ENCODE results near the gene UBQLN1.

The UBQLN1 gene

GRCh38 chr9:83670381-83670780 is 37.4 kb downstream of the UBQLN1 start:
- no peak overlapping the region for H3K4me3 Mint-ChIP-seq
- H3K9me3 Mint-ChIP-seq = no peaks in the 10 kb centered on the region
- H3K27me3 Mint-ChIP-seq = no peaks in the 10 kb centered on the region
- H3K36me3 Mint-ChIP-seq (ENCODE audit: insufficient read depth) = peaks cover 85% of the 10 kb centered on the region
- no peak for DNase-seq
- no peak for ATAC-seq (replicated peaks)
- H3K27ac Mint-ChIP-seq = peak overlapping the region in 1 of 2 donors; percentile 60
- peaks cover 3 to 15% of the 10 kb centered on the region in 2 donors for H3K4me1 Mint-ChIP-seq (ENCODE audit: low read depth in 2 of 2)

GRCh38 chr9:83669067-83669466 is 38.7 kb downstream of the UBQLN1 start:
- Mint-ChIP-seq H3K27ac (no peak overlapping the region), H3K4me1 (ENCODE audit: low read depth in 2 of 2) (peaks cover 1 to 11% of the 10 kb centered on the region in 2 donors), H3K36me3 (ENCODE audit: insufficient read depth) (peaks cover 86% of the 10 kb centered on the region), H3K9me3 (no peaks in the 10 kb centered on the region), H3K27me3 (no peaks in the 10 kb centered on the region), H3K4me3 (no peak overlapping the region)
- ATAC-seq (replicated peaks) (no peak), DNase-seq (no peak)

GRCh38 chr9:83665580-83666200 is 42.1 kb downstream of the UBQLN1 start:
- ATAC-seq (replicated peaks) (no peak), DNase-seq (no peak)
- H3K4me1 Mint-ChIP-seq (ENCODE audit: low read depth in 2 of 2) = peaks cover 0 to 2% of the 10 kb centered on the region in 2 donors
- H3K27me3 Mint-ChIP-seq = no peaks in the 10 kb centered on the region
- peaks cover 87% of the 10 kb centered on the region for H3K36me3 Mint-ChIP-seq (ENCODE audit: insufficient read depth)
- peak overlapping the region in 1 of 2 donors; percentile 21 for H3K27ac Mint-ChIP-seq
- H3K4me3 Mint-ChIP-seq = no peak overlapping the region
- no peaks in the 10 kb centered on the region for H3K9me3 Mint-ChIP-seq

GRCh38 chr9:83662933-83663332 is 44.8 kb downstream of the UBQLN1 start:
- ATAC-seq (replicated peaks) (no peak), DNase-seq (no peak)
- H3K9me3 Mint-ChIP-seq = no peaks in the 10 kb centered on the region
- H3K4me1 Mint-ChIP-seq (ENCODE audit: low read depth in 2 of 2) = peaks cover 2 to 3% of the 10 kb centered on the region in 2 donors
- H3K27me3 Mint-ChIP-seq = no peaks in the 10 kb centered on the region
- H3K4me3 Mint-ChIP-seq = no peak overlapping the region
- H3K36me3 Mint-ChIP-seq (ENCODE audit: insufficient read depth) = peaks cover 78% of the 10 kb centered on the region
- H3K27ac Mint-ChIP-seq = peak overlapping the region in 1 of 2 donors; percentile 71

- Mint-ChIP-seq H3K27ac (no peak overlapping the region), H3K4me3 (no peak overlapping the region), H3K36me3 (ENCODE audit: insufficient read depth) (peaks cover 47% of the 10 kb centered on the region), H3K27me3 (no peaks in the 10 kb centered on the region), H3K9me3 (no peaks in the 10 kb centered on the region), H3K4me1 (ENCODE audit: low read depth in 2 of 2) (peaks cover 0 to 7% of the 10 kb centered on the region in 2 donors)
- no peak for ATAC-seq (replicated peaks)
- DNase-seq = no peak
These were observed 50.8 kb downstream of the UBQLN1 start for GRCh38 chr9:83656952-83657351.

- Mint-ChIP-seq H3K4me1 (ENCODE audit: low read depth in 2 of 2) (peaks cover 0 to 7% of the 10 kb centered on the region in 2 donors), H3K27me3 (no peaks in the 10 kb centered on the region), H3K36me3 (ENCODE audit: insufficient read depth) (peaks cover 43% of the 10 kb centered on the region), H3K4me3 (no peak overlapping the region), H3K9me3 (no peaks in the 10 kb centered on the region), H3K27ac (no peak overlapping the region)
- DNase-seq (no peak), ATAC-seq (replicated peaks) (no peak)
These were observed 51.6 kb downstream of the UBQLN1 start for GRCh38 chr9:83656032-83656680.

GRCh38 chr9:83655433-83655832 is 52.3 kb downstream of the UBQLN1 start:
- no peak for DNase-seq
- ATAC-seq (replicated peaks) = no peak
- Mint-ChIP-seq H3K4me3 (no peak overlapping the region), H3K36me3 (ENCODE audit: insufficient read depth) (peaks cover 40% of the 10 kb centered on the region), H3K4me1 (ENCODE audit: low read depth in 2 of 2) (peaks cover 0 to 7% of the 10 kb centered on the region in 2 donors), H3K9me3 (no peaks in the 10 kb centered on the region), H3K27ac (no peak overlapping the region), H3K27me3 (no peaks in the 10 kb centered on the region)

- ATAC-seq (replicated peaks) (no peak), DNase-seq (no peak)
- Mint-ChIP-seq H3K27me3 (no peaks in the 10 kb centered on the region), H3K9me3 (no peaks in the 10 kb centered on the region), H3K36me3 (ENCODE audit: insufficient read depth) (peaks cover 32% of the 10 kb centered on the region), H3K4me1 (ENCODE audit: low read depth in 2 of 2) (peaks cover 0 to 4% of the 10 kb centered on the region in 2 donors), H3K27ac (no peak overlapping the region), H3K4me3 (no peak overlapping the region)
These were observed 55.3 kb downstream of the UBQLN1 start for GRCh38 chr9:83652433-83652832.

GRCh38 chr9:83651558-83651957 is 56.2 kb downstream of the UBQLN1 start:
- Mint-ChIP-seq H3K4me1 (ENCODE audit: low read depth in 2 of 2) (peaks cover 0 to 4% of the 10 kb centered on the region in 2 donors), H3K27ac (no peak overlapping the region), H3K9me3 (no peaks in the 10 kb centered on the region), H3K27me3 (no peaks in the 10 kb centered on the region), H3K4me3 (no peak overlapping the region), H3K36me3 (ENCODE audit: insufficient read depth) (peaks cover 35% of the 10 kb centered on the region)
- ATAC-seq (replicated peaks) = no peak
- no peak for DNase-seq

- Mint-ChIP-seq H3K36me3 (ENCODE audit: insufficient read depth) (peaks cover 33% of the 10 kb centered on the region), H3K27ac (no peak overlapping the region), H3K27me3 (no peaks in the 10 kb centered on the region), H3K4me1 (ENCODE audit: low read depth in 2 of 2) (peaks cover 3 to 4% of the 10 kb centered on the region in 2 donors), H3K9me3 (no peaks in the 10 kb centered on the region), H3K4me3 (no peak overlapping the region)
- no peak for ATAC-seq (replicated peaks)
- DNase-seq = no peak
These were observed 58.2 kb downstream of the UBQLN1 start for GRCh38 chr9:83649515-83649914.

- ATAC-seq (replicated peaks) = peak; percentile 97
These were observed 58.7 kb downstream of the UBQLN1 start for GRCh38 chr9:83649080-83649479.

GRCh38 chr9:83646500-83647239 is 61.1 kb downstream of the UBQLN1 start:
- DNase-seq (no peak), ATAC-seq (replicated peaks) (no peak)
- Mint-ChIP-seq H3K4me3 (no peak overlapping the region), H3K27ac (peak overlapping the region; percentile 55 to 67), H3K9me3 (no peaks in the 10 kb centered on the region), H3K27me3 (no peaks in the 10 kb centered on the region), H3K4me1 (ENCODE audit: low read depth in 2 of 2) (peaks cover 0 to 3% of the 10 kb centered on the region in 2 donors), H3K36me3 (ENCODE audit: insufficient read depth) (peaks cover 21% of the 10 kb centered on the region)

More at GRCh38 chr9:83649080-83649479, 58.7 kb downstream of the UBQLN1 start:
- Mint-ChIP-seq H3K4me1 (ENCODE audit: low read depth in 2 of 2) (peaks cover 3 to 4% of the 10 kb centered on the region in 2 donors), H3K36me3 (ENCODE audit: insufficient read depth) (peaks cover 30% of the 10 kb centered on the region), H3K9me3 (no peaks in the 10 kb centered on the region), H3K27me3 (no peaks in the 10 kb centered on the region), H3K4me3 (no peak overlapping the region), H3K27ac (no peak overlapping the region)
- DNase-seq = peak; percentile 70 to 76 (median 70)

- Mint-ChIP-seq H3K4me1 (ENCODE audit: low read depth in 2 of 2) (peaks cover 0 to 3% of the 10 kb centered on the region in 2 donors), H3K27ac (no peak overlapping the region), H3K4me3 (no peak overlapping the region), H3K27me3 (no peaks in the 10 kb centered on the region), H3K9me3 (no peaks in the 10 kb centered on the region), H3K36me3 (ENCODE audit: insufficient read depth) (peaks cover 13% of the 10 kb centered on the region)
- DNase-seq (no peak), ATAC-seq (replicated peaks) (no peak)
These were observed 65.0 kb downstream of the UBQLN1 start for GRCh38 chr9:83642793-83643192.
